ENCODE results near the gene GRID2IP.

- TF ChIP-seq, protein P1, sequence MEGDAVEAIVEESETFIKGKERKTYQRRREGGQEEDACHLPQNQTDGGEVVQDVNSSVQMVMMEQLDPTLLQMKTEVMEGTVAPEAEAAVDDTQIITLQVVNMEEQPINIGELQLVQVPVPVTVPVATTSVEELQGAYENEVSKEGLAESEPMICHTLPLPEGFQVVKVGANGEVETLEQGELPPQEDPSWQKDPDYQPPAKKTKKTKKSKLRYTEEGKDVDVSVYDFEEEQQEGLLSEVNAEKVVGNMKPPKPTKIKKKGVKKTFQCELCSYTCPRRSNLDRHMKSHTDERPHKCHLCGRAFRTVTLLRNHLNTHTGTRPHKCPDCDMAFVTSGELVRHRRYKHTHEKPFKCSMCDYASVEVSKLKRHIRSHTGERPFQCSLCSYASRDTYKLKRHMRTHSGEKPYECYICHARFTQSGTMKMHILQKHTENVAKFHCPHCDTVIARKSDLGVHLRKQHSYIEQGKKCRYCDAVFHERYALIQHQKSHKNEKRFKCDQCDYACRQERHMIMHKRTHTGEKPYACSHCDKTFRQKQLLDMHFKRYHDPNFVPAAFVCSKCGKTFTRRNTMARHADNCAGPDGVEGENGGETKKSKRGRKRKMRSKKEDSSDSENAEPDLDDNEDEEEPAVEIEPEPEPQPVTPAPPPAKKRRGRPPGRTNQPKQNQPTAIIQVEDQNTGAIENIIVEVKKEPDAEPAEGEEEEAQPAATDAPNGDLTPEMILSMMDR (conservative IDR thresholded peaks at IDR 0.05; ENCODE audit: low read depth, low read length): no peak
- TF ChIP-seq EZH2 (IDR thresholded peaks at IDR 0.05; ENCODE audit: borderline replicate concordance, low read depth, low read length, poor library complexity, severe bottlenecking): no peak
Measured at GRCh38 chr7:6513541-6513940, 37.7 kb downstream of the GRID2IP start.
